CD4-positive, alpha-beta T cell treated with Interleukin-2 at 100 ng/mL for 4 hours (primary cell): ENCODE results near the gene USF1.
"Not testable (repeated sequence)": the region's sequence is repeated elsewhere in the genome, so short reads cannot be mapped to it uniquely, and the experiment has no call there.

Experiments used
- DNase-seq: peaks from one replicate; pipeline ENCODE4 v3.0.0-alpha.2; 2020; ENCODE audit warnings: low spot score

Gene USF1

GRCh38 chr1:161077426-161077825 is 31.6 kb upstream of the USF1 start:
- DNase-seq = no peak

GRCh38 chr1:161076410-161076809 is 30.6 kb upstream of the USF1 start:
- DNase-seq = no peak

- no peak for DNase-seq
Observed at GRCh38 chr1:161074676-161075368, 29.0 kb upstream of the USF1 start.

GRCh38 chr1:161073474-161074121 is 27.8 kb upstream of the USF1 start:
- DNase-seq = no peak

- no peak for DNase-seq
Observed at GRCh38 chr1:161072751-161073449, 27.1 kb upstream of the USF1 start.

GRCh38 chr1:161071886-161072371 is 26.2 kb upstream of the USF1 start:
- peak; percentile 54 for DNase-seq

GRCh38 chr1:161070761-161071160 is 25.0 kb upstream of the USF1 start:
- peak; percentile 13 for DNase-seq

- peak; percentile 93 for DNase-seq
Observed at GRCh38 chr1:161069731-161070270, 24.0 kb upstream of the USF1 start, which contains the start of gene ARHGAP30. Gene ARHGAP30, minus strand, starts transcription at chr1:161069891. Its CDS starts 267 bp downstream, at chr1:161069624.

GRCh38 chr1:161069241-161069640 is 23.5 kb upstream of the USF1 start:
- DNase-seq = peak; percentile 6

GRCh38 chr1:161068306-161069234 is 22.8 kb upstream of the USF1 start:
- DNase-seq = peak; percentile 85

- DNase-seq = peak; percentile 48
Observed at GRCh38 chr1:161066694-161067093, 20.9 kb upstream of the USF1 start.

- not testable (repeated sequence) for DNase-seq
Observed at GRCh38 chr1:161065681-161066080, 19.9 kb upstream of the USF1 start.

GRCh38 chr1:161063936-161064335 is 18.2 kb upstream of the USF1 start:
- peak; percentile 30 for DNase-seq

GRCh38 chr1:161061419-161061818 is 15.6 kb upstream of the USF1 start:
- DNase-seq = no peak

- DNase-seq = no peak
Observed at GRCh38 chr1:161059293-161059692, 13.5 kb upstream of the USF1 start.

- DNase-seq = no peak
Observed at GRCh38 chr1:161054805-161055204, 9.0 kb upstream of the USF1 start.

- no peak for DNase-seq
Observed at GRCh38 chr1:161054232-161054631, 8.5 kb upstream of the USF1 start.

- no peak for DNase-seq
Observed at GRCh38 chr1:161052899-161053298, 7.1 kb upstream of the USF1 start.

GRCh38 chr1:161051219-161051618 is 5.4 kb upstream of the USF1 start:
- DNase-seq = no peak

- DNase-seq = no peak
Observed at GRCh38 chr1:161048949-161049722, 3.4 kb upstream of the USF1 start.
